ENCODE data around the gene FAM120A. TPM values are rescaled to one million over a fixed set of nuclear protein-coding genes. Genes with fewer than 3 reads are reported as not detected.

FAM120A gene
- total and polyA plus RNA-seq, 9 of the 15 experiments (the other 6 are each of a cell fraction or from before 2014, with no cell fraction given), result 8.7 to 71.0 (median 42.2) TPM

DNA sequence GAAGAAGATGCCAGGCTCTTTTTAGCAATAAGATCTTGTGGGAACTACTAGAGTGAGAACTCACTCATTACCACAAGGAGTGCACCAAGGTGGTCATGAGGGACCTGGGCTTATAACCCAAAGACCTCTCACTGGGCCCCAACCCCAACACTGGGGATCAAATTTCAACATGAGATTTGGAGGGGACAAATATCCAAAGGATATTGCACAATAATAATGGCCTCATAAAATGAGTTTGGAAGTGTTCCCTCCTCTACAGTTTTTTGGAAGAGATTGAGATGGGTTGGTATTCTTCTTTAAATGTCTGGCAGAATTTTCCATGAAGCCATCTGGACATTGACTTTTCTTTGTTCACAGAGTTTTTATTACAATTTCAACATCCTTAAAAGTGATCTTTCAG, 38.0 kb upstream of the FAM120A start:
- POLR2A ChIA-PET, result no interaction called here
- no peaks in the 10 kb centered on the region for H3K79me2 ChIP-seq (ENCODE audit: control insufficient read depth, insufficient read depth, low read length)
- in situ Hi-C loops (cut with MboI) (no loop called here), intact Hi-C loops (cut with micrococcal nuclease) (no loop called here)
- DNase-seq (ENCODE audit: extremely low read depth in 1 of 4, low spot score in 3 of 4) (no peak), ATAC-seq (no peak), FAIRE-seq (no peak)
- no peaks in the 10 kb centered on the region for H3K36me3 ChIP-seq (ENCODE audit: control insufficient read depth, insufficient read depth, low read length)
- no peaks in the 10 kb centered on the region for H3K4me1 ChIP-seq (replicated peaks in 1 of 2; ENCODE audit: control insufficient read depth in 2 of 2, insufficient read depth in 2 of 2, low read length in 2 of 2)
- no peaks in the 10 kb centered on the region for H4K20me1 ChIP-seq (replicated peaks; ENCODE audit: control insufficient read depth, insufficient read depth, low read length)
- no TSS peak for BruUV-seq (replicated peaks)
- no peak overlapping the region for H2AFZ ChIP-seq (ENCODE audit: low read depth, low read length)
- H3K4me3 ChIP-seq, result no peak overlapping the region
- no peak overlapping the region for H3K4me2 ChIP-seq (ENCODE audit: insufficient read depth, low read length)
- CTCF ChIA-PET (ENCODE audit: low intra/inter-chr PET ratio), result no interaction called here
- H3K9me1 ChIP-seq (ENCODE audit: control insufficient read depth, insufficient read depth, low read length), result no peaks in the 10 kb centered on the region
- no peak overlapping the region for H3K9ac ChIP-seq (ENCODE audit: insufficient read depth in 1 of 2, low read depth in 2 of 2, low read length in 2 of 2)
- H3K27ac ChIP-seq (ENCODE audit: extremely low read depth, low read depth, low read length), result no peak overlapping the region
- peaks cover 0 to 10% of the 10 kb centered on the region in 2 experiments; a peak in 1 of 5 replicates for H3K27me3 ChIP-seq (ENCODE audit: control insufficient read depth in 2 of 2, insufficient read depth in 2 of 2, low read length in 2 of 2)
- H3K9me3 ChIP-seq (replicated peaks; ENCODE audit: control insufficient read depth, insufficient read depth, low read depth, low read length), result no peaks in the 10 kb centered on the region
- no peak for TF ChIP-seq PTRF (tag; IDR thresholded peaks at IDR 0.05)
- TF ChIP-seq CEBPG (CRISPR knock-in tag; IDR thresholded peaks at IDR 0.05), result no peak
- TF ChIP-seq CEBPG (tag; conservative IDR thresholded peaks at IDR 0.05 in 1 of 2, IDR thresholded peaks at IDR 0.05 in 1 of 2), result peak in 1 of 2 experiments; percentile 79; a peak in 2 of 4 replicates
- peak; percentile 41; the same call in 1 of the 2 replicates for TF ChIP-seq CEBPB (tag; IDR thresholded peaks at IDR 0.05)
- TF ChIP-seq, protein P1, sequence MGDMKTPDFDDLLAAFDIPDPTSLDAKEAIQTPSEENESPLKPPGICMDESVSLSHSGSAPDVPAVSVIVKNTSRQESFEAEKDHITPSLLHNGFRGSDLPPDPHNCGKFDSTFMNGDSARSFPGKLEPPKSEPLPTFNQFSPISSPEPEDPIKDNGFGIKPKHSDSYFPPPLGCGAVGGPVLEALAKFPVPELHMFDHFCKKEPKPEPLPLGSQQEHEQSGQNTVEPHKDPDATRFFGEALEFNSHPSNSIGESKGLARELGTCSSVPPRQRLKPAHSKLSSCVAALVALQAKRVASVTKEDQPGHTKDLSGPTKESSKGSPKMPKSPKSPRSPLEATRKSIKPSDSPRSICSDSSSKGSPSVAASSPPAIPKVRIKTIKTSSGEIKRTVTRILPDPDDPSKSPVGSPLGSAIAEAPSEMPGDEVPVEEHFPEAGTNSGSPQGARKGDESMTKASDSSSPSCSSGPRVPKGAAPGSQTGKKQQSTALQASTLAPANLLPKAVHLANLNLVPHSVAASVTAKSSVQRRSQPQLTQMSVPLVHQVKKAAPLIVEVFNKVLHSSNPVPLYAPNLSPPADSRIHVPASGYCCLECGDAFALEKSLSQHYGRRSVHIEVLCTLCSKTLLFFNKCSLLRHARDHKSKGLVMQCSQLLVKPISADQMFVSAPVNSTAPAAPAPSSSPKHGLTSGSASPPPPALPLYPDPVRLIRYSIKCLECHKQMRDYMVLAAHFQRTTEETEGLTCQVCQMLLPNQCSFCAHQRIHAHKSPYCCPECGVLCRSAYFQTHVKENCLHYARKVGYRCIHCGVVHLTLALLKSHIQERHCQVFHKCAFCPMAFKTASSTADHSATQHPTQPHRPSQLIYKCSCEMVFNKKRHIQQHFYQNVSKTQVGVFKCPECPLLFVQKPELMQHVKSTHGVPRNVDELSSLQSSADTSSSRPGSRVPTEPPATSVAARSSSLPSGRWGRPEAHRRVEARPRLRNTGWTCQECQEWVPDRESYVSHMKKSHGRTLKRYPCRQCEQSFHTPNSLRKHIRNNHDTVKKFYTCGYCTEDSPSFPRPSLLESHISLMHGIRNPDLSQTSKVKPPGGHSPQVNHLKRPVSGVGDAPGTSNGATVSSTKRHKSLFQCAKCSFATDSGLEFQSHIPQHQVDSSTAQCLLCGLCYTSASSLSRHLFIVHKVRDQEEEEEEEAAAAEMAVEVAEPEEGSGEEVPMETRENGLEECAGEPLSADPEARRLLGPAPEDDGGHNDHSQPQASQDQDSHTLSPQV (IDR thresholded peaks at IDR 0.05), result no peak
- no peak for TF ChIP-seq LCOR (CRISPR knock-in tag; IDR thresholded peaks at IDR 0.05)
- TF ChIP-seq, protein P2, sequence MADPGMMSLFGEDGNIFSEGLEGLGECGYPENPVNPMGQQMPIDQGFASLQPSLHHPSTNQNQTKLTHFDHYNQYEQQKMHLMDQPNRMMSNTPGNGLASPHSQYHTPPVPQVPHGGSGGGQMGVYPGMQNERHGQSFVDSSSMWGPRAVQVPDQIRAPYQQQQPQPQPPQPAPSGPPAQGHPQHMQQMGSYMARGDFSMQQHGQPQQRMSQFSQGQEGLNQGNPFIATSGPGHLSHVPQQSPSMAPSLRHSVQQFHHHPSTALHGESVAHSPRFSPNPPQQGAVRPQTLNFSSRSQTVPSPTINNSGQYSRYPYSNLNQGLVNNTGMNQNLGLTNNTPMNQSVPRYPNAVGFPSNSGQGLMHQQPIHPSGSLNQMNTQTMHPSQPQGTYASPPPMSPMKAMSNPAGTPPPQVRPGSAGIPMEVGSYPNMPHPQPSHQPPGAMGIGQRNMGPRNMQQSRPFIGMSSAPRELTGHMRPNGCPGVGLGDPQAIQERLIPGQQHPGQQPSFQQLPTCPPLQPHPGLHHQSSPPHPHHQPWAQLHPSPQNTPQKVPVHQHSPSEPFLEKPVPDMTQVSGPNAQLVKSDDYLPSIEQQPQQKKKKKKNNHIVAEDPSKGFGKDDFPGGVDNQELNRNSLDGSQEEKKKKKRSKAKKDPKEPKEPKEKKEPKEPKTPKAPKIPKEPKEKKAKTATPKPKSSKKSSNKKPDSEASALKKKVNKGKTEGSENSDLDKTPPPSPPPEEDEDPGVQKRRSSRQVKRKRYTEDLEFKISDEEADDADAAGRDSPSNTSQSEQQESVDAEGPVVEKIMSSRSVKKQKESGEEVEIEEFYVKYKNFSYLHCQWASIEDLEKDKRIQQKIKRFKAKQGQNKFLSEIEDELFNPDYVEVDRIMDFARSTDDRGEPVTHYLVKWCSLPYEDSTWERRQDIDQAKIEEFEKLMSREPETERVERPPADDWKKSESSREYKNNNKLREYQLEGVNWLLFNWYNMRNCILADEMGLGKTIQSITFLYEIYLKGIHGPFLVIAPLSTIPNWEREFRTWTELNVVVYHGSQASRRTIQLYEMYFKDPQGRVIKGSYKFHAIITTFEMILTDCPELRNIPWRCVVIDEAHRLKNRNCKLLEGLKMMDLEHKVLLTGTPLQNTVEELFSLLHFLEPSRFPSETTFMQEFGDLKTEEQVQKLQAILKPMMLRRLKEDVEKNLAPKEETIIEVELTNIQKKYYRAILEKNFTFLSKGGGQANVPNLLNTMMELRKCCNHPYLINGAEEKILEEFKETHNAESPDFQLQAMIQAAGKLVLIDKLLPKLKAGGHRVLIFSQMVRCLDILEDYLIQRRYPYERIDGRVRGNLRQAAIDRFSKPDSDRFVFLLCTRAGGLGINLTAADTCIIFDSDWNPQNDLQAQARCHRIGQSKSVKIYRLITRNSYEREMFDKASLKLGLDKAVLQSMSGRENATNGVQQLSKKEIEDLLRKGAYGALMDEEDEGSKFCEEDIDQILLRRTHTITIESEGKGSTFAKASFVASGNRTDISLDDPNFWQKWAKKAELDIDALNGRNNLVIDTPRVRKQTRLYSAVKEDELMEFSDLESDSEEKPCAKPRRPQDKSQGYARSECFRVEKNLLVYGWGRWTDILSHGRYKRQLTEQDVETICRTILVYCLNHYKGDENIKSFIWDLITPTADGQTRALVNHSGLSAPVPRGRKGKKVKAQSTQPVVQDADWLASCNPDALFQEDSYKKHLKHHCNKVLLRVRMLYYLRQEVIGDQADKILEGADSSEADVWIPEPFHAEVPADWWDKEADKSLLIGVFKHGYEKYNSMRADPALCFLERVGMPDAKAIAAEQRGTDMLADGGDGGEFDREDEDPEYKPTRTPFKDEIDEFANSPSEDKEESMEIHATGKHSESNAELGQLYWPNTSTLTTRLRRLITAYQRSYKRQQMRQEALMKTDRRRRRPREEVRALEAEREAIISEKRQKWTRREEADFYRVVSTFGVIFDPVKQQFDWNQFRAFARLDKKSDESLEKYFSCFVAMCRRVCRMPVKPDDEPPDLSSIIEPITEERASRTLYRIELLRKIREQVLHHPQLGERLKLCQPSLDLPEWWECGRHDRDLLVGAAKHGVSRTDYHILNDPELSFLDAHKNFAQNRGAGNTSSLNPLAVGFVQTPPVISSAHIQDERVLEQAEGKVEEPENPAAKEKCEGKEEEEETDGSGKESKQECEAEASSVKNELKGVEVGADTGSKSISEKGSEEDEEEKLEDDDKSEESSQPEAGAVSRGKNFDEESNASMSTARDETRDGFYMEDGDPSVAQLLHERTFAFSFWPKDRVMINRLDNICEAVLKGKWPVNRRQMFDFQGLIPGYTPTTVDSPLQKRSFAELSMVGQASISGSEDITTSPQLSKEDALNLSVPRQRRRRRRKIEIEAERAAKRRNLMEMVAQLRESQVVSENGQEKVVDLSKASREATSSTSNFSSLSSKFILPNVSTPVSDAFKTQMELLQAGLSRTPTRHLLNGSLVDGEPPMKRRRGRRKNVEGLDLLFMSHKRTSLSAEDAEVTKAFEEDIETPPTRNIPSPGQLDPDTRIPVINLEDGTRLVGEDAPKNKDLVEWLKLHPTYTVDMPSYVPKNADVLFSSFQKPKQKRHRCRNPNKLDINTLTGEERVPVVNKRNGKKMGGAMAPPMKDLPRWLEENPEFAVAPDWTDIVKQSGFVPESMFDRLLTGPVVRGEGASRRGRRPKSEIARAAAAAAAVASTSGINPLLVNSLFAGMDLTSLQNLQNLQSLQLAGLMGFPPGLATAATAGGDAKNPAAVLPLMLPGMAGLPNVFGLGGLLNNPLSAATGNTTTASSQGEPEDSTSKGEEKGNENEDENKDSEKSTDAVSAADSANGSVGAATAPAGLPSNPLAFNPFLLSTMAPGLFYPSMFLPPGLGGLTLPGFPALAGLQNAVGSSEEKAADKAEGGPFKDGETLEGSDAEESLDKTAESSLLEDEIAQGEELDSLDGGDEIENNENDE (IDR thresholded peaks at IDR 0.05; ENCODE audit: low read depth, low read length), result no peak
- TF ChIP-seq ZNF699 (CRISPR knock-in tag; IDR thresholded peaks at IDR 0.05; ENCODE audit: insufficient replicate concordance), result no peak
